ENCODE measurements around the gene EPHB1.

GRCh38 chr3:134988666-134989065 lies 193.6 kb downstream of the EPHB1 start:
- no peak for TF ChIP-seq CTCF (IDR thresholded peaks at IDR 0.05; ENCODE audit: low read length)
- no peak for TF ChIP-seq EZH2 (IDR thresholded peaks at IDR 0.05; ENCODE audit: borderline replicate concordance, low read length)
